Measurements from ENCODE around the gene S100A6.
"Not testable (repeated sequence)": the region's sequence is repeated elsewhere in the genome, so short reads cannot be mapped to it uniquely, and the experiment has no call there.

S100A6 gene

GRCh38 chr1:153535242-153536011 lies at the start of gene S100A6:
Gene S100A6, minus strand, starts transcription at chr1:153535991. Its CDS starts 652 bp downstream, at chr1:153535339.
- peak in 1 of 4 experiments; percentile 29 for DNase-seq

GRCh38 chr1:153585006-153585405 lies 49.2 kb upstream of the S100A6 start:
- DNase-seq: no peak

GRCh38 chr1:153583976-153584375 lies 48.2 kb upstream of the S100A6 start:
- DNase-seq: no peak

GRCh38 chr1:153583514-153583913 lies 47.7 kb upstream of the S100A6 start:
- DNase-seq: not testable (repeated sequence)

GRCh38 chr1:153582836-153583235 lies 47.0 kb upstream of the S100A6 start:
- DNase-seq: not testable (repeated sequence)

GRCh38 chr1:153578936-153579335 lies 43.1 kb upstream of the S100A6 start:
- no peak for DNase-seq

- no peak for DNase-seq
Observed at GRCh38 chr1:153578490-153578889, 42.7 kb upstream of the S100A6 start.

- no peak for DNase-seq
Observed at GRCh38 chr1:153577624-153578051, 41.8 kb upstream of the S100A6 start.

- DNase-seq: no peak
Observed at GRCh38 chr1:153577138-153577537, 41.3 kb upstream of the S100A6 start.

GRCh38 chr1:153575497-153575896 lies 39.7 kb upstream of the S100A6 start:
- not testable (repeated sequence) for DNase-seq

GRCh38 chr1:153575081-153575491 lies 39.3 kb upstream of the S100A6 start:
- not testable (repeated sequence) for DNase-seq

GRCh38 chr1:153573351-153573750 lies 37.6 kb upstream of the S100A6 start:
- no peak for DNase-seq

GRCh38 chr1:153572569-153573015 lies 36.8 kb upstream of the S100A6 start:
- DNase-seq: peak in 2 of 4 experiments; percentile 15 to 19

GRCh38 chr1:153571706-153572105 lies 35.9 kb upstream of the S100A6 start:
- DNase-seq: no peak

- DNase-seq: no peak
Observed at GRCh38 chr1:153570874-153571273, 35.1 kb upstream of the S100A6 start.

GRCh38 chr1:153569465-153569864 lies 33.7 kb upstream of the S100A6 start:
- no peak for DNase-seq

- peak; percentile 47 to 66 (median 62) for DNase-seq
Observed at GRCh38 chr1:153568367-153569099, 32.7 kb upstream of the S100A6 start.

GRCh38 chr1:153567621-153568366 lies 32.0 kb upstream of the S100A6 start:
- peak in 1 of 4 experiments; percentile 12 for DNase-seq

GRCh38 chr1:153566414-153567371 lies 30.9 kb upstream of the S100A6 start:
- DNase-seq: peak; percentile 58 to 83 (median 71)

- DNase-seq: peak in 1 of 4 experiments; percentile 19
Observed at GRCh38 chr1:153565529-153566374, 30.0 kb upstream of the S100A6 start, which contains the start of gene S100A2. Gene S100A2, minus strand, starts transcription at chr1:153565844. Its CDS starts 1,967 bp downstream, at chr1:153563877.

GRCh38 chr1:153563991-153564390 lies 28.2 kb upstream of the S100A6 start:
- no peak for DNase-seq
